Measurements from ENCODE around the gene MAP4K2. TPM values are rescaled to one million over a fixed set of nuclear protein-coding genes. Genes with fewer than 3 reads are reported as not detected.

MAP4K2 gene
- total and polyA plus RNA-seq, 2 experiments from 2014 or later = 16.1 to 35.9 TPM

DNA sequence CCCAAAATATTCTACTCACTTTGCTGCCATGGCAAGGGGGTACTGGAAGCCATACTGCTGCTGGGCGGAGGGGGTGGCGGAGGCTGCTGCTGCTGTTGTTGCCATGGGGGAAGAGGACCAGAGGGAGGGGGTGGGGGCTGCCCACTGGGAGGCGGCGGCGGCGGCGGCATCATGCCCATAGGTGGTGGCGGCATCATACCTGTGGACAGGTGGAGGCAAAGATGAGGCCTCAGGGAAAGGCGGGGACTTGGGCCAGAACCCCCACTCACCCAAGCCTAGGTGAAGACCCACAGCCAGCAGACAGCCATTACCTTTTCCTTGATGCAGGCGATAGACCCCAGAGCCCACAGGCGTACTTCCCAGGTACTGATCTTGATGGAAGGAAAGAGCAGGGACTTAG is 36.1 kb downstream of the MAP4K2 start:
- H3K4me3 ChIP-seq = no peak overlapping the region
- no peaks in the 10 kb centered on the region for H3K27me3 ChIP-seq
- peaks cover 77% of the 10 kb centered on the region for H3K36me3 ChIP-seq
- DNase-seq (ENCODE audit: low read depth in 1 of 2, low spot score in 1 of 2) = no peak
- peak overlapping the region; percentile 15 for H3K27ac ChIP-seq
- no peak for TF ChIP-seq CTCF (IDR thresholded peaks at IDR 0.05; ENCODE audit: low read depth, low read length)
- no peaks in the 10 kb centered on the region for H3K9me3 ChIP-seq (ENCODE audit: low read depth)
- H3K4me1 ChIP-seq (ENCODE audit: low read depth) = peaks cover 32% of the 10 kb centered on the region

- no peak for DNase-seq (ENCODE audit: low read depth in 1 of 2, low spot score in 1 of 2)
- no peak for TF ChIP-seq CTCF (IDR thresholded peaks at IDR 0.05; ENCODE audit: low read depth, low read length)
- Histone ChIP-seq H3K4me1 (ENCODE audit: low read depth) (peaks cover 33% of the 10 kb centered on the region), H3K4me3 (no peak overlapping the region), H3K27ac (peak overlapping the region; percentile 90), H3K27me3 (no peaks in the 10 kb centered on the region), H3K36me3 (peaks cover 68% of the 10 kb centered on the region), H3K9me3 (ENCODE audit: low read depth) (no peaks in the 10 kb centered on the region)
Observed at GRCh38 chr11:64765851-64766665, 37.0 kb downstream of the MAP4K2 start.

DNA sequence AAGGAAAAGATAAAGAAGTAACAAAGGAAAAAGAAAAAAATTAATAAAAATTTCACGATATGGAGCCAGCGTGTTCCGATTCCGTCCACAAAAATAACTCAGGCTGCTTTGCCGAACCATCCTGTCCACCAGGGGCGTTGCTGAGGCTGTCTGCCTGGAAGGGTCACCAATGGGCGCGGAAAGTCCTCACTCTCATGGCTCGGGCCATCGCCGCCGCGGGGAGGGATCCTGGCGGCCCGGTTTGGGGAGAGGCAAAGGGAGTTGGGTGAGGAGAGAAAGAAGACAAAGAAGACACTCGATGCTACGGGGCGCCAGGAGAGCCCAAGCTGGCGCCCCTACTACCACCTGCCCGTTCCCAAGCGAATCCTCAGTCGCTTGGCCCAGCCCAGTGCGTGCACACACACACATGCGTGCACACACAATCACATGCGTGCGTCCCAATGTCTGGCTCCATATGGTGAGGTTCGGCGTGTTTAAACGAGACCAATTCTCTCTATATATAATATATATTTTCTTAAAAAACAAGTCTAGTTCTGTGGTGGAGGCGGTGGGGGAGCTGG is 37.6 kb downstream of the MAP4K2 start:
- H3K4me3 ChIP-seq = no peak overlapping the region
- no peak for TF ChIP-seq CTCF (IDR thresholded peaks at IDR 0.05; ENCODE audit: low read depth, low read length)
- H3K27me3 ChIP-seq = no peaks in the 10 kb centered on the region
- DNase-seq (ENCODE audit: low read depth in 1 of 2, low spot score in 1 of 2) = no peak
- peaks cover 61% of the 10 kb centered on the region for H3K36me3 ChIP-seq
- H3K9me3 ChIP-seq (ENCODE audit: low read depth) = no peaks in the 10 kb centered on the region
- H3K4me1 ChIP-seq (ENCODE audit: low read depth) = peaks cover 40% of the 10 kb centered on the region
- peak overlapping the region; percentile 90 for H3K27ac ChIP-seq

DNA sequence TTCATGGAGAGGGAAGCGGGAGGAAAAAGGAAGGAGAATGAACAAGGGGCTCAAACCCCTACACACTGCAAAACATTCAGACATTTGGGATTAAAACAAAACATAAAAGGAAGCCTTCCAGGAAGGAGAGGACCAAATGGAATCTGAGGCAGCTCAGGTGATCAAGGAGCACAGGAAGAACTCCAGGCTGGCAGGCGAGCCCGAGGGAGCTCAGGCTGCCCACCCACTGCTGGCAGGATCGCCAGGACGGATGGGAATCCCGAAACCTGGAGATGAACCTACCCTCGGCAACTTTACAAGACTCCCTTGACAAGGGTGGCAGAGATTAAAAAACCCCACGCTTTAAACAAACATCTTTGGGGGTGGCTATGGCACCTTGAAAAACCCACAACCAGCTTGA is 38.3 kb downstream of the MAP4K2 start:
- DNase-seq (ENCODE audit: low read depth in 1 of 2, low spot score in 1 of 2) = no peak
- Histone ChIP-seq H3K27ac (peak overlapping the region; percentile 90), H3K4me3 (no peak overlapping the region), H3K9me3 (ENCODE audit: low read depth) (no peaks in the 10 kb centered on the region), H3K27me3 (no peaks in the 10 kb centered on the region), H3K4me1 (ENCODE audit: low read depth) (peaks cover 44% of the 10 kb centered on the region), H3K36me3 (peaks cover 55% of the 10 kb centered on the region)
- TF ChIP-seq CTCF (IDR thresholded peaks at IDR 0.05; ENCODE audit: low read depth, low read length) = no peak

- peak overlapping the region; percentile 90 for H3K27ac ChIP-seq
- peaks cover 49% of the 10 kb centered on the region for H3K36me3 ChIP-seq
- H3K4me1 ChIP-seq (ENCODE audit: low read depth) = peaks cover 49% of the 10 kb centered on the region
- H3K9me3 ChIP-seq (ENCODE audit: low read depth) = no peaks in the 10 kb centered on the region
- H3K27me3 ChIP-seq = no peaks in the 10 kb centered on the region
- no peak overlapping the region for H3K4me3 ChIP-seq
- no peak for TF ChIP-seq CTCF (IDR thresholded peaks at IDR 0.05; ENCODE audit: low read depth, low read length)
- peak in 1 of 2 donors; percentile 53 for DNase-seq (ENCODE audit: low read depth in 1 of 2, low spot score in 1 of 2)
Observed at GRCh38 chr11:64764040-64764611, 38.9 kb downstream of the MAP4K2 start.
